ENCODE results near the gene MAP4K2. TPM values are rescaled to one million over a fixed set of nuclear protein-coding genes. Genes with fewer than 3 reads are reported as not detected.

Gene MAP4K2
- total and polyA plus RNA-seq, 2 of the 13 experiments (the other 11 are each of a cell fraction or from before 2014, with no cell fraction given), result 8.3 to 17.6 TPM

- TF ChIP-seq, protein P1, sequence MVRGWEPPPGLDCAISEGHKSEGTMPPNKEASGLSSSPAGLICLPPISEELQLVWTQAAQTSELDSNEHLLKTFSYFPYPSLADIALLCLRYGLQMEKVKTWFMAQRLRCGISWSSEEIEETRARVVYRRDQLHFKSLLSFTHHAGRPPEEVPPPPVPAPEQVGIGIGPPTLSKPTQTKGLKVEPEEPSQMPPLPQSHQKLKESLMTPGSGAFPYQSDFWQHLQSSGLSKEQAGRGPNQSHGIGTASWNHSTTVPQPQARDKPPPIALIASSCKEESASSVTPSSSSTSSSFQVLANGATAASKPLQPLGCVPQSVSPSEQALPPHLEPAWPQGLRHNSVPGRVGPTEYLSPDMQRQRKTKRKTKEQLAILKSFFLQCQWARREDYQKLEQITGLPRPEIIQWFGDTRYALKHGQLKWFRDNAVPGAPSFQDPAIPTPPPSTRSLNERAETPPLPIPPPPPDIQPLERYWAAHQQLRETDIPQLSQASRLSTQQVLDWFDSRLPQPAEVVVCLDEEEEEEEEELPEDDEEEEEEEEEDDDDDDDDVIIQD (CRISPR knock-in tag; IDR thresholded peaks at IDR 0.05; ENCODE audit: low read depth), result no peak
- TF ChIP-seq DPF2 (CRISPR knock-in tag; IDR thresholded peaks at IDR 0.05; ENCODE audit: borderline replicate concordance, low read depth) (no peak), ARNTL (CRISPR knock-in tag; IDR thresholded peaks at IDR 0.05) (no peak), SMARCC2 (IDR thresholded peaks at IDR 0.05) (no peak), BRF2 (CRISPR knock-in tag; IDR thresholded peaks at IDR 0.05) (no peak), ZBTB14 (CRISPR knock-in tag; IDR thresholded peaks at IDR 0.05) (no peak), SALL1 (CRISPR knock-in tag; IDR thresholded peaks at IDR 0.05) (peak; percentile 70; the same call in 1 of the 2 replicates), TOPORS (CRISPR knock-in tag; IDR thresholded peaks at IDR 0.05) (no peak), ZNF577 (CRISPR knock-in tag; IDR thresholded peaks at IDR 0.05; ENCODE audit: borderline replicate concordance, low read depth) (no peak), NFRKB (IDR thresholded peaks at IDR 0.05) (no peak), ZNF83 (CRISPR knock-in tag; IDR thresholded peaks at IDR 0.05; ENCODE audit: borderline replicate concordance) (no peak), ZFP36 (IDR thresholded peaks at IDR 0.05; ENCODE audit: borderline replicate concordance, low read depth, low read length, partially characterized antibody) (peak; percentile 82), MAX (IDR thresholded peaks at IDR 0.05) (no peak; the same call in 1 of the 2 replicates), SNAPC2 (CRISPR knock-in tag; IDR thresholded peaks at IDR 0.05) (no peak), ATF5 (CRISPR knock-in tag; IDR thresholded peaks at IDR 0.05; ENCODE audit: low read depth) (no peak), ZNF766 (CRISPR knock-in tag; IDR thresholded peaks at IDR 0.05; ENCODE audit: borderline replicate concordance) (no peak), ZNF543 (CRISPR knock-in tag; IDR thresholded peaks at IDR 0.05) (no peak), ZUFSP (CRISPR knock-in tag; IDR thresholded peaks at IDR 0.05; ENCODE audit: borderline replicate concordance) (no peak), ATF1 (CRISPR knock-in tag; IDR thresholded peaks at IDR 0.05) (no peak)
- TF ChIP-seq, protein P2, sequence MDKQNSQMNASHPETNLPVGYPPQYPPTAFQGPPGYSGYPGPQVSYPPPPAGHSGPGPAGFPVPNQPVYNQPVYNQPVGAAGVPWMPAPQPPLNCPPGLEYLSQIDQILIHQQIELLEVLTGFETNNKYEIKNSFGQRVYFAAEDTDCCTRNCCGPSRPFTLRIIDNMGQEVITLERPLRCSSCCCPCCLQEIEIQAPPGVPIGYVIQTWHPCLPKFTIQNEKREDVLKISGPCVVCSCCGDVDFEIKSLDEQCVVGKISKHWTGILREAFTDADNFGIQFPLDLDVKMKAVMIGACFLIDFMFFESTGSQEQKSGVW (CRISPR knock-in tag; IDR thresholded peaks at IDR 0.05; ENCODE audit: borderline replicate concordance), result no peak
Observed at GRCh38 chr11:64846998-64847666, 44.1 kb upstream of the MAP4K2 start (continued).
